ENCODE results near the gene F2RL1. TPM values are rescaled to one million over a fixed set of nuclear protein-coding genes. Genes with fewer than 3 reads are reported as not detected.

The F2RL1 gene
- total and polyA plus RNA-seq, 2 of the 13 experiments (the other 11 are each of a cell fraction or from before 2014, with no cell fraction given), result 9.9 to 23.0 TPM

DNA sequence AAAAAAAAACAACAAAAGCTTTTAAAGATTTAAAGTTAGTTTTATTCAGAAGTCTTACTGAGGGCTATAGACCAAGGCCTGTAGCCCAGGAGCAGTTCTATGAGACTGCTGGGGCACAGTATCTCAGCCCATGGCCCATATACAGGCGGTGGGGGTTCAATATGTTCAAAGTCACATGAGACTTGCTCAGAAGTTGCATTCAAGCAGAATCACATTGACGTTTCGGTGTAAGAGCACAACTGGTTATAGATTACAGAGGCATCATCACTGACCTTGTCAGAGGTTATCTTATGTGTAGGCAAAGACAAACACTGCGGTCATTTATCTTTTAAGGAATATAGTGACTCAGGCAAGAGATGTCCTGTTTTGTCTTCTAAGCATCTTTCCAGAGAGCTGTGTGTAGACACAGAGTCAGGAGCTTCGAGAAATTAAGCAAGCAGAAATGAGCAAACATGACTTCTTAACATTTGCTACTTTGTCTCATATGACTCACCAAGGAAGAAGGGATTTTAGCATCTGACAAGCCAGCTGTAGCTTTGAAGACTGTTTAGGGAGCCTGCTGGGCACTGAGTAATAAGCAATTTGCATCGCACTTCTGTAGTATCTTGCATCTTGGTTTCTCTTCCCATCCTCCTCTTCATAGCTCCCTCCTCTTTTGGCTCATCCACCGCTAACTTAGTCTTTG, 12.9 kb upstream of the F2RL1 start (continued):
- TF ChIP-seq NPAS2 (CRISPR knock-in tag; IDR thresholded peaks at IDR 0.05; ENCODE audit: borderline replicate concordance) (no peak), ZNF264 (CRISPR knock-in tag; IDR thresholded peaks at IDR 0.05) (no peak), NFIC (IDR thresholded peaks at IDR 0.05; ENCODE audit: low read length) (peak; percentile 19; the same call in 1 of the 2 replicates), RBAK (CRISPR knock-in tag; IDR thresholded peaks at IDR 0.05) (no peak), HNF1B (CRISPR knock-in tag; IDR thresholded peaks at IDR 0.05) (no peak), RCOR2 (CRISPR knock-in tag; IDR thresholded peaks at IDR 0.05) (0 out of 2 replicates have a peak, but pooled peaks have one; percentile 22), ZNF570 (CRISPR knock-in tag; IDR thresholded peaks at IDR 0.05; ENCODE audit: borderline replicate concordance) (no peak), CHD4 (IDR thresholded peaks at IDR 0.05; ENCODE audit: borderline replicate concordance, low read length) (no peak), KDM1A (CRISPR knock-in tag; IDR thresholded peaks at IDR 0.05) (no peak; the same call in 1 of the 2 replicates), PTBP1 (IDR thresholded peaks at IDR 0.05; ENCODE audit: low read depth, low read length, poor library complexity, severe bottlenecking) (no peak), ZNF724P (CRISPR knock-in tag; IDR thresholded peaks at IDR 0.05; ENCODE audit: borderline replicate concordance) (no peak), ZNF513 (CRISPR knock-in tag; conservative IDR thresholded peaks at IDR 0.05) (no peak), SP1 (IDR thresholded peaks at IDR 0.05) (no peak), SP1 (CRISPR knock-in tag; IDR thresholded peaks at IDR 0.05) (no peak), FOXP1 (IDR thresholded peaks at IDR 0.05) (no peak), FOXP1 (CRISPR knock-in tag; IDR thresholded peaks at IDR 0.05) (peak; percentile 43; the same call in 1 of the 2 replicates), ZNF232 (CRISPR knock-in tag; IDR thresholded peaks at IDR 0.05; ENCODE audit: borderline replicate concordance) (no peak), ZSCAN30 (CRISPR knock-in tag; IDR thresholded peaks at IDR 0.05) (no peak), RFXANK (CRISPR knock-in tag; IDR thresholded peaks at IDR 0.05) (no peak), ZNF44 (CRISPR knock-in tag; IDR thresholded peaks at IDR 0.05) (no peak)
- TF ChIP-seq, protein P1, sequence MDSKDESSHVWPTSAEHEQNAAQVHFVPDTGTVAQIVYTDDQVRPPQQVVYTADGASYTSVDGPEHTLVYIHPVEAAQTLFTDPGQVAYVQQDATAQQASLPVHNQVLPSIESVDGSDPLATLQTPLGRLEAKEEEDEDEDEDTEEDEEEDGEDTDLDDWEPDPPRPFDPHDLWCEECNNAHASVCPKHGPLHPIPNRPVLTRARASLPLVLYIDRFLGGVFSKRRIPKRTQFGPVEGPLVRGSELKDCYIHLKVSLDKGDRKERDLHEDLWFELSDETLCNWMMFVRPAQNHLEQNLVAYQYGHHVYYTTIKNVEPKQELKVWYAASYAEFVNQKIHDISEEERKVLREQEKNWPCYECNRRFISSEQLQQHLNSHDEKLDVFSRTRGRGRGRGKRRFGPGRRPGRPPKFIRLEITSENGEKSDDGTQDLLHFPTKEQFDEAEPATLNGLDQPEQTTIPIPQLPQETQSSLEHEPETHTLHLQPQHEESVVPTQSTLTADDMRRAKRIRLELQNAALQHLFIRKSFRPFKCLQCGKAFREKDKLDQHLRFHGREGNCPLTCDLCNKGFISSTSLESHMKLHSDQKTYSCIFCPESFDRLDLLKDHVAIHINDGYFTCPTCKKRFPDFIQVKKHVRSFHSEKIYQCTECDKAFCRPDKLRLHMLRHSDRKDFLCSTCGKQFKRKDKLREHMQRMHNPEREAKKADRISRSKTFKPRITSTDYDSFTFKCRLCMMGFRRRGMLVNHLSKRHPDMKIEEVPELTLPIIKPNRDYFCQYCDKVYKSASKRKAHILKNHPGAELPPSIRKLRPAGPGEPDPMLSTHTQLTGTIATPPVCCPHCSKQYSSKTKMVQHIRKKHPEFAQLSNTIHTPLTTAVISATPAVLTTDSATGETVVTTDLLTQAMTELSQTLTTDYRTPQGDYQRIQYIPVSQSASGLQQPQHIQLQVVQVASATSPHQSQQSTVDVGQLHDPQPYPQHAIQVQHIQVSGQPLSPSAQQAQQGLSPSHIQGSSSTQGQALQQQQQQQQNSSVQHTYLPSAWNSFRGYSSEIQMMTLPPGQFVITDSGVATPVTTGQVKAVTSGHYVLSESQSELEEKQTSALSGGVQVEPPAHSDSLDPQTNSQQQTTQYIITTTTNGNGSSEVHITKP (CRISPR knock-in tag; IDR thresholded peaks at IDR 0.05; ENCODE audit: low read depth), result no peak
- TF ChIP-seq, protein P2, sequence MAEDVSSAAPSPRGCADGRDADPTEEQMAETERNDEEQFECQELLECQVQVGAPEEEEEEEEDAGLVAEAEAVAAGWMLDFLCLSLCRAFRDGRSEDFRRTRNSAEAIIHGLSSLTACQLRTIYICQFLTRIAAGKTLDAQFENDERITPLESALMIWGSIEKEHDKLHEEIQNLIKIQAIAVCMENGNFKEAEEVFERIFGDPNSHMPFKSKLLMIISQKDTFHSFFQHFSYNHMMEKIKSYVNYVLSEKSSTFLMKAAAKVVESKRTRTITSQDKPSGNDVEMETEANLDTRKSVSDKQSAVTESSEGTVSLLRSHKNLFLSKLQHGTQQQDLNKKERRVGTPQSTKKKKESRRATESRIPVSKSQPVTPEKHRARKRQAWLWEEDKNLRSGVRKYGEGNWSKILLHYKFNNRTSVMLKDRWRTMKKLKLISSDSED (CRISPR knock-in tag; IDR thresholded peaks at IDR 0.05), result no peak
- TF ChIP-seq, protein P3, sequence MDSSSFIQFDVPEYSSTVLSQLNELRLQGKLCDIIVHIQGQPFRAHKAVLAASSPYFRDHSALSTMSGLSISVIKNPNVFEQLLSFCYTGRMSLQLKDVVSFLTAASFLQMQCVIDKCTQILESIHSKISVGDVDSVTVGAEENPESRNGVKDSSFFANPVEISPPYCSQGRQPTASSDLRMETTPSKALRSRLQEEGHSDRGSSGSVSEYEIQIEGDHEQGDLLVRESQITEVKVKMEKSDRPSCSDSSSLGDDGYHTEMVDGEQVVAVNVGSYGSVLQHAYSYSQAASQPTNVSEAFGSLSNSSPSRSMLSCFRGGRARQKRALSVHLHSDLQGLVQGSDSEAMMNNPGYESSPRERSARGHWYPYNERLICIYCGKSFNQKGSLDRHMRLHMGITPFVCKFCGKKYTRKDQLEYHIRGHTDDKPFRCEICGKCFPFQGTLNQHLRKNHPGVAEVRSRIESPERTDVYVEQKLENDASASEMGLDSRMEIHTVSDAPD (CRISPR knock-in tag; IDR thresholded peaks at IDR 0.05), result no peak

Measured in HepG2 (cell line).